BLaER1 (cell line): Measurements from ENCODE around the gene RAB30.
A peak's percentile ranks its signal among the peaks of the same experiment; 100 is the strongest.

Experiments used
- H3K27ac ChIP-seq: shearing (Covaris generic); formaldehyde crosslinking; 2 replicates; pipeline ENCODE4 v1.8.1; 2022
- H3K27me3 ChIP-seq: shearing (Covaris generic); formaldehyde crosslinking; 2 replicates; pipeline ENCODE4 v1.8.1; 2022
- H3K36me3 ChIP-seq: shearing (Covaris generic); formaldehyde crosslinking; 2 replicates; pipeline ENCODE4 v1.8.1; 2022
- H3K4me1 ChIP-seq: shearing (Covaris generic); formaldehyde crosslinking; 2 replicates; pipeline ENCODE4 v1.8.1; 2022
- H3K4me2 ChIP-seq: shearing (Covaris generic); formaldehyde crosslinking; 2 replicates; pipeline ENCODE4 v1.8.1; 2022
- H3K4me3 ChIP-seq: shearing (Covaris generic); formaldehyde crosslinking; 2 replicates; pipeline ENCODE4 v1.8.1; 2022
- H3K9ac ChIP-seq: shearing (Covaris generic); formaldehyde crosslinking; 2 replicates; pipeline ENCODE4 v1.8.1; 2022
- H3K9me3 ChIP-seq: shearing (Covaris generic); formaldehyde crosslinking; 2 replicates; pipeline ENCODE4 v1.8.1; 2022
- H4K20me1 ChIP-seq: shearing (Covaris generic); formaldehyde crosslinking; 2 replicates; pipeline ENCODE4 v1.8.1; 2022
- Cebpa-rat ChIP-seq: shearing (Covaris generic); IDR thresholded peaks from 2 replicates; pipeline ENCODE4 v1.8.1; 2022

Gene RAB30

DNA sequence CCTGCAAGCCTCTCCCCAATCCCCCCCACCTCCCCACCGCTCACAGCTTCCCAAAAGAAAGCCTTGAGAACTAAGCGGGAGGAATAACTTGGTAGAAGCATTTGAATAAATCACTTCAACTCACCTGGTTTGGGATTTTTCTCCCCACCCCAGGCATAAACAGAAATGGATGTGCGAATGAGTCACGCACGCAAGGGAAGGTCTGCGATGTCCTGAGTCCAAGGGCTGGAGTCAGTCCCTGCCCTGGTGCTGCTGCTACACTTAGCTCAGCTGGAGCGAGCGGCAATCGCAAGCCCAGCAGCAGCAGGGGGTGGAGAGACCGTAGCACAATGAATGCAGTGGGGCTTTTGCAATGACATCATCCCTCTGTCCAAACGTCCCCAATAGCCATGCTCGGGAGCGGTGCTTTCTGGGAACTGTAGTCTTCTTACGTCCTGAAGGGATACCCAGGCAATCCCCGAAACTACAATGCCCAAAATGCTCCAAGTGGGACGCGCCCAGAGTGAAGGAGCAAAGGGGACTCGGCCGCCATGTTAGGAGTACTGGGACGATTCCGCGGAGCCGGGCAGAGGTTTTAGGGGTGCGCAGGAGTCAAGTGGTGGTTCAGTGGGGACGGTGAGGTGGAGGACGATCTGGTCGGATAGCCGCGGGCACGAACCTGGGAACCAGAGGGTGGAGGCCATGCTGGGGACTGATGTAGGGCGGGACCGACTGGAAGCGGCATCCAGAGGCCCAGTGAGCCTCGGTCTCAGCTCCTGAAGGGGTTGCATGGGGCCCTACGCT, at the start of gene RAB30:
Gene RAB30, minus strand, starts transcription at position 331 of the 783 bp plus-strand sequence. CDS start 74,581 bp downstream, outside the sequence.
- Histone ChIP-seq H3K4me1 (peaks cover 24% of the 10 kb centered on the region), H3K4me3 (peak within 1 kb of the TSS; percentile 76), H3K9ac (peak within 1 kb of the TSS; percentile 93), H3K4me2 (peak within 1 kb of the TSS; percentile 97), H3K27me3 (peaks cover 34% of the 10 kb centered on the region), H3K36me3 (peaks cover 24% of the 10 kb centered on the region), H3K27ac (peak within 1 kb of the TSS; percentile 95), H3K9me3 (no peaks in the 10 kb centered on the region), H4K20me1 (peaks cover 8% of the 10 kb centered on the region; the same call in 1 of the 2 replicates)
- TF ChIP-seq Cebpa-rat, result no peak

DNA sequence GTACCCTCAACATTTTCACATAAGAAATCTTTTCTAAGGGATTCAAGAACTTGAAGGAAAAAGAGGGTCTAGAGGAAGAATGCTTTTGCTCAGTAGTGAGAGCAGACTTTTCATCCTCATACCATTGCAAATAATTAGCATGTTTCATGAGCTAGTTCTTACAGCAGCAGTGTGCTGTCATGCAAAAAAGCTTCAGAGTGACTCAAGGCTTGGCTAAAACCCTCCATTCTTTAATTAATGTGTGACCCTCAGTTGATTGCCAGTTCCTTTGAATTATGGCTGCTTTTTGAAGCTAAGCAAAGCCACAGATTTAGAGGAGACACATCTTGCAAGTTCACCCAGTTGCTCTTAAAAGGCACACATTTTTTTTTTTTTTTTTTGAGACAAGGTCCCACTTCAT, 48.6 kb upstream of the RAB30 start:
- no peaks in the 10 kb centered on the region for H4K20me1 ChIP-seq
- H3K9me3 ChIP-seq, result no peaks in the 10 kb centered on the region
- H3K4me1 ChIP-seq, result peaks cover 12% of the 10 kb centered on the region
- H3K4me3 ChIP-seq, result no peak overlapping the region
- no peaks in the 10 kb centered on the region for H3K27me3 ChIP-seq
- H3K36me3 ChIP-seq, result no peaks in the 10 kb centered on the region
- no peak overlapping the region for H3K27ac ChIP-seq
- no peak overlapping the region for H3K9ac ChIP-seq
- TF ChIP-seq Cebpa-rat, result no peak
- H3K4me2 ChIP-seq, result no peak overlapping the region

GRCh38 chr11:83119216-83119615, 47.5 kb upstream of the RAB30 start:
- Histone ChIP-seq H3K36me3 (no peaks in the 10 kb centered on the region), H3K27me3 (no peaks in the 10 kb centered on the region), H3K4me2 (no peak overlapping the region), H3K9me3 (no peaks in the 10 kb centered on the region), H3K9ac (no peak overlapping the region), H3K4me3 (no peak overlapping the region), H3K4me1 (peaks cover 10% of the 10 kb centered on the region), H3K27ac (no peak overlapping the region), H4K20me1 (no peaks in the 10 kb centered on the region)
- TF ChIP-seq Cebpa-rat, result no peak

GRCh38 chr11:83118814-83119213, 47.1 kb upstream of the RAB30 start:
- Histone ChIP-seq H3K36me3 (no peaks in the 10 kb centered on the region), H3K27ac (no peak overlapping the region), H3K4me2 (no peak overlapping the region), H3K4me1 (peaks cover 10% of the 10 kb centered on the region), H3K9ac (no peak overlapping the region), H3K9me3 (no peaks in the 10 kb centered on the region), H4K20me1 (no peaks in the 10 kb centered on the region), H3K4me3 (no peak overlapping the region), H3K27me3 (no peaks in the 10 kb centered on the region)
- TF ChIP-seq Cebpa-rat, result no peak

DNA sequence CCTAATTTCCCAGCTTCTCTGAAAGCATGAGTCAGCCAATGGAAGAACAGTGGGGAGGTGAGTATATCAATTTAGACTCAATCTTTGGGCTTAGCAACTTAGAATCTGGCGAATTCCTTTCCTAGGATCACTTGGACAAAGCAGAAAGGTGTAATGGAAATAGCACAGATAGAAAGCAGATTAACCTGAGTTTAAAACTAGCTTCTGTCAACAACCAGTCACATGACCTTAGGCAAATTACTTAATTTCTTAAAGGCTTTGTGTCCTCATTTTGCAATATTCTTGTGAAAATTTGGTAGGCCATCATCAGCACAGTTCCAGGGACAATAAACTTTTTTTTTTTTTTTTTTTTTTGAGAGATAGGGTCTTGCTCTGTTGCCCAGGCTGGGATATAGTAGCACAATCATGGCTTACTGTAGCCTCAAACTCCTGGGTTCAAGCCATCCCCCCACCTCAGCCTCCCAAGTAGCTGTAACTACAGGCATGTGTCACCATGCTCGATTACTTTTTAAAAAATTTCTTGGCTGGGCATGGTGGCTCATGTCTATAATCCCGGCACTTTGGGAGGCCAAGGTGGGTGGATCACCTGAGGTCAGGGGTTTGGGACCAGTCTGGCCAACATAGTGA, 44.4 kb upstream of the RAB30 start:
- Histone ChIP-seq H3K36me3 (no peaks in the 10 kb centered on the region), H3K4me2 (peak overlapping the region; percentile 68; the same call in 1 of the 2 replicates), H4K20me1 (no peaks in the 10 kb centered on the region), H3K9ac (no peak overlapping the region), H3K9me3 (no peaks in the 10 kb centered on the region), H3K4me1 (peaks cover 10% of the 10 kb centered on the region), H3K27ac (no peak overlapping the region), H3K27me3 (no peaks in the 10 kb centered on the region), H3K4me3 (no peak overlapping the region)
- TF ChIP-seq Cebpa-rat, result no peak

DNA sequence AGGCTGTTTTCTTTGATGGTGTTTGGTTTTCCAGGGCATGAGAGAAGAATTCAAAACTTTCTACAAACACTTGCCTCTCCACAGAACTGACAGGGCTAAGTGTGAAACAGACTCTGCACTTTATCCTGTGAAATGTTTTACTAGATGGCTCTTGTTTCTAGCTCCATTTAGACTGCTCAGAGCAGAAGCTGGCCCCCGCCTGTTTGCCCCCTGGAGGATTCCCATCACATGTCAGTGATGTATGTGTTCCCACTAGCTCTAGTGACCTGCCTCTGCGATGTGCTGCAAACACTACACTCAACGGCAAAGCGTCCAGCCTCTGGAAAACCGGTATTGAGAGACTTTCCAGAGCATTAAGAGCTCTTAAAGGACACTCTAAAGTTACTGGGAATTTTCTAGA, 43.9 kb upstream of the RAB30 start:
- Histone ChIP-seq H4K20me1 (no peaks in the 10 kb centered on the region), H3K4me1 (peaks cover 10% of the 10 kb centered on the region), H3K4me2 (no peak overlapping the region), H3K27me3 (no peaks in the 10 kb centered on the region), H3K36me3 (no peaks in the 10 kb centered on the region), H3K9ac (no peak overlapping the region), H3K4me3 (no peak overlapping the region), H3K9me3 (no peaks in the 10 kb centered on the region), H3K27ac (no peak overlapping the region)
- no peak for TF ChIP-seq Cebpa-rat

- H3K4me1 ChIP-seq, result peaks cover 10% of the 10 kb centered on the region
- no peak overlapping the region for H3K4me2 ChIP-seq
- no peak overlapping the region for H3K27ac ChIP-seq
- no peaks in the 10 kb centered on the region for H4K20me1 ChIP-seq
- TF ChIP-seq Cebpa-rat, result no peak
- no peak overlapping the region for H3K4me3 ChIP-seq
- H3K9me3 ChIP-seq, result no peaks in the 10 kb centered on the region
- H3K27me3 ChIP-seq, result no peaks in the 10 kb centered on the region
- H3K36me3 ChIP-seq, result no peaks in the 10 kb centered on the region
- no peak overlapping the region for H3K9ac ChIP-seq
Observed at GRCh38 chr11:83115026-83115425, 43.3 kb upstream of the RAB30 start.

GRCh38 chr11:83112886-83113285, 41.2 kb upstream of the RAB30 start:
- Histone ChIP-seq H3K4me1 (peaks cover 10% of the 10 kb centered on the region), H3K9me3 (no peaks in the 10 kb centered on the region), H3K36me3 (no peaks in the 10 kb centered on the region), H3K27me3 (no peaks in the 10 kb centered on the region), H3K4me2 (no peak overlapping the region), H3K9ac (no peak overlapping the region), H3K27ac (no peak overlapping the region), H4K20me1 (no peaks in the 10 kb centered on the region), H3K4me3 (no peak overlapping the region)
- no peak for TF ChIP-seq Cebpa-rat

DNA sequence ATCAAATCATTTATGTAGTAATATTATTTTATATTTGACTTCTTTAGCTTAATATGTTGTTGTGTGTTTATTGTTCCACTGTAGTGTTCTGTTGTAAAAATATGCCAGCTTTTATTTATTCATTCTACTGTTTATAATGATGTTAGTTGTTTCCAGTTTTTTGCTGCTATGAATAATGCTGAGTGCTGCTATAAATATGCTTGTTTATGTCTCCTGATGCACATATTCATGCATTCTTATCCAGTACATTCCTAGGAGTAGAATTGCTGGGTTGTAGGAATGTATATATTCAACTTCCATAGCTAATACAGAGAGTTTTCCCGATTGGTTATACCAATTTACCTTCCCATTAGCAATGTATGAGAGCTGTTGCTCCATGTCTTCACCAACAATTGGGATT, 33.5 kb upstream of the RAB30 start:
- Histone ChIP-seq H3K9ac (no peak overlapping the region), H3K4me2 (no peak overlapping the region), H3K9me3 (no peaks in the 10 kb centered on the region), H3K27me3 (no peaks in the 10 kb centered on the region), H3K4me3 (no peak overlapping the region), H3K36me3 (no peaks in the 10 kb centered on the region), H3K4me1 (no peaks in the 10 kb centered on the region), H4K20me1 (no peaks in the 10 kb centered on the region), H3K27ac (no peak overlapping the region)
- TF ChIP-seq Cebpa-rat, result no peak

GRCh38 chr11:83102834-83103233, 31.1 kb upstream of the RAB30 start:
- TF ChIP-seq Cebpa-rat, result no peak
- Histone ChIP-seq H3K27me3 (no peaks in the 10 kb centered on the region), H3K4me1 (no peaks in the 10 kb centered on the region), H4K20me1 (no peaks in the 10 kb centered on the region), H3K9me3 (no peaks in the 10 kb centered on the region), H3K4me2 (no peak overlapping the region), H3K4me3 (no peak overlapping the region), H3K36me3 (no peaks in the 10 kb centered on the region), H3K27ac (no peak overlapping the region), H3K9ac (no peak overlapping the region)
